NCI-H524 treated with DMSO at 0.1 percent for 48 hours (cell line): ENCODE measurements around the gene UQCR10.

ENCODE experiments used
- DNase-seq: peaks from one replicate; lab custom pipeline; 2025; lab: John Stamatoyannopoulos, UW

Gene UQCR10

GRCh38 chr22:29798801-29799200, 31.6 kb downstream of the UQCR10 start:
- DNase-seq = no peak

- no peak for DNase-seq
These were observed 32.1 kb downstream of the UQCR10 start for GRCh38 chr22:29799217-29799680.

GRCh38 chr22:29801153-29801552, 34.0 kb downstream of the UQCR10 start:
- no peak for DNase-seq

- no peak for DNase-seq
These were observed 34.6 kb downstream of the UQCR10 start for GRCh38 chr22:29801796-29802195.

- DNase-seq = no peak
These were observed 36.0 kb downstream of the UQCR10 start for GRCh38 chr22:29803190-29803589.

- no peak for DNase-seq
These were observed 37.8 kb downstream of the UQCR10 start for GRCh38 chr22:29804985-29805384.

GRCh38 chr22:29806196-29806595, 39.0 kb downstream of the UQCR10 start:
- DNase-seq = no peak

- no peak for DNase-seq
These were observed 43.0 kb downstream of the UQCR10 start for GRCh38 chr22:29810216-29810615.

- DNase-seq = no peak
These were observed 44.2 kb downstream of the UQCR10 start for GRCh38 chr22:29811377-29811776.

- DNase-seq = no peak
These were observed 46.0 kb downstream of the UQCR10 start for GRCh38 chr22:29813126-29813525.

GRCh38 chr22:29813563-29813962, 46.4 kb downstream of the UQCR10 start:
- DNase-seq = no peak

- DNase-seq = no peak
These were observed 46.8 kb downstream of the UQCR10 start for GRCh38 chr22:29814003-29814402.

GRCh38 chr22:29815580-29815979, 48.4 kb downstream of the UQCR10 start:
- DNase-seq = no peak

- no peak for DNase-seq
These were observed 49.0 kb downstream of the UQCR10 start for GRCh38 chr22:29816128-29816527.

GRCh38 chr22:29816539-29816938, 49.4 kb downstream of the UQCR10 start:
- peak; percentile 36 for DNase-seq

GRCh38 chr22:29816980-29817379, 49.8 kb downstream of the UQCR10 start:
- no peak for DNase-seq

- no peak for DNase-seq
These were observed 50.6 kb downstream of the UQCR10 start for GRCh38 chr22:29817724-29818123.

GRCh38 chr22:29819501-29819900, 52.3 kb downstream of the UQCR10 start:
- no peak for DNase-seq
